Skin of body (tissue), 2 donors: ENCODE measurements around the gene SPINK2. TPM values are rescaled to one million over a fixed set of nuclear protein-coding genes. Genes with fewer than 3 reads are reported as not detected.

ENCODE experiments used
- small RNA-seq: library from RNA; depleted of rRNA; stranded (forward); fragments of <200 nt; gene quantifications from one replicate; pipeline ENCODE3, GENCODE V24; 2014; ENCODE audit warnings: low replicate concordance
- total RNA-seq: library from RNA; depleted of rRNA; stranded (reverse); fragments of >200 nt; gene quantifications from one replicate; pipeline ENCODE4 v1.2.3, GENCODE V29; 2014

The SPINK2 gene
- total RNA-seq, 1 donor from 2014 or later, result not detected

Small RNAs within 50 kb of the gene (small RNA-seq; reads per million reads assigned to genes)
- not detected for gene RF00017
- gene RF00019, result not detected
- not detected for gene RN7SL357P
- gene RN7SL492P, result not detected

Other genes starting within 250 kb of the SPINK2 start
- 195 TPM for gene HOPX, start 140.4 kb downstream of the SPINK2 start, total RNA-seq
- gene REST, start 86.2 kb upstream of the SPINK2 start, total RNA-seq, result 34.6 TPM
- 12.9 TPM for gene NOA1, start 155.9 kb upstream of the SPINK2 start, total RNA-seq
- 97.7 TPM for gene POLR2B, start 157.2 kb upstream of the SPINK2 start, total RNA-seq